ENCODE results near the gene KCNJ1.

GRCh38 chr11:128874427-128874826 lies 7.3 kb upstream of the KCNJ1 start:
- TF ChIP-seq HDAC2 (IDR thresholded peaks at IDR 0.05) (no peak), ASH2L (IDR thresholded peaks at IDR 0.05; ENCODE audit: borderline replicate concordance, low read depth) (no peak), CEBPB (IDR thresholded peaks at IDR 0.05; ENCODE audit: borderline replicate concordance in 1 of 2, low read depth in 2 of 2, low read length in 2 of 2) (no peak), SMC3 (IDR thresholded peaks at IDR 0.05; ENCODE audit: borderline replicate concordance, low read length) (no peak), E2F4 (IDR thresholded peaks at IDR 0.05; ENCODE audit: low read depth, low read length) (no peak), BHLHE40 (IDR thresholded peaks at IDR 0.05; ENCODE audit: borderline replicate concordance in 1 of 2, low read depth in 2 of 2, low read length in 1 of 2) (no peak), JUND (IDR thresholded peaks at IDR 0.05; ENCODE audit: low read depth, low read length) (no peak), TCF12 (IDR thresholded peaks at IDR 0.05; ENCODE audit: low read depth, low read length) (no peak), EP300 (IDR thresholded peaks at IDR 0.05; ENCODE audit: borderline replicate concordance in 1 of 2, control insufficient read depth in 1 of 2, low read depth in 2 of 2, low read length in 2 of 2) (no peak), CTCF (IDR thresholded peaks at IDR 0.05 in 2 of 3, conservative IDR thresholded peaks at IDR 0.05 in 1 of 3; ENCODE audit: control insufficient read depth in 2 of 3, extremely low read depth in 1 of 3, insufficient read depth in 1 of 3, low read depth in 3 of 3, low read length in 3 of 3) (no peak), POLR2A (IDR thresholded peaks at IDR 0.05; ENCODE audit: low read depth, low read length) (no peak), TAF1 (IDR thresholded peaks at IDR 0.05; ENCODE audit: borderline replicate concordance, low read depth, low read length) (no peak), ZNF24 (IDR thresholded peaks at IDR 0.05) (no peak), TCF7 (IDR thresholded peaks at IDR 0.05; ENCODE audit: borderline replicate concordance) (no peak)

Measured in GM12878 (cell line).